Measurements from ENCODE around the gene KCNG3. TPM values are rescaled to one million over a fixed set of nuclear protein-coding genes. Genes with fewer than 3 reads are reported as not detected.
A peak's percentile ranks its signal among the peaks of the same experiment; 100 is the strongest.

Gene KCNG3
- total and polyA plus RNA-seq, 2 of the 13 experiments (the other 11 are each of a cell fraction or from before 2014, with no cell fraction given): 2.8 to 4.8 TPM

GRCh38 chr2:42494355-42495233 is 812 bp upstream of the KCNG3 start (continued):
- TF ChIP-seq FOSL1 (CRISPR knock-in tag; IDR thresholded peaks at IDR 0.05; ENCODE audit: borderline replicate concordance) (no peak), MED1 (CRISPR knock-in tag; IDR thresholded peaks at IDR 0.05) (peak; percentile 45; the same call in 1 of the 2 replicates), JUN (CRISPR knock-in tag; IDR thresholded peaks at IDR 0.05) (peak; percentile 42; the same call in 1 of the 2 replicates), ZSCAN21 (CRISPR knock-in tag; IDR thresholded peaks at IDR 0.05; ENCODE audit: borderline replicate concordance) (no peak), ZNF567 (CRISPR knock-in tag; IDR thresholded peaks at IDR 0.05; ENCODE audit: borderline replicate concordance) (no peak), KDM6A (CRISPR knock-in tag; IDR thresholded peaks at IDR 0.05; ENCODE audit: low read depth) (no peak), PRPF4 (IDR thresholded peaks at IDR 0.05; ENCODE audit: low read depth, low read length, poor library complexity, severe bottlenecking) (no peak), KLF16 (CRISPR knock-in tag; IDR thresholded peaks at IDR 0.05) (peak; percentile 1 to 33; a peak in 1 of 4 replicates), ZNF503 (CRISPR knock-in tag; IDR thresholded peaks at IDR 0.05) (no peak), TRAFD1 (CRISPR knock-in tag; IDR thresholded peaks at IDR 0.05; ENCODE audit: borderline replicate concordance) (no peak), NONO (IDR thresholded peaks at IDR 0.05) (no peak), NONO (CRISPR knock-in tag; conservative IDR thresholded peaks at IDR 0.05) (no peak; the same call in 1 of the 2 replicates), EED (CRISPR knock-in tag; IDR thresholded peaks at IDR 0.05) (peak; percentile 26; the same call in 1 of the 2 replicates), NR0B2 (CRISPR knock-in tag; IDR thresholded peaks at IDR 0.05) (no peak), AKAP8 (CRISPR knock-in tag; IDR thresholded peaks at IDR 0.05) (0 out of 2 replicates have a peak, but pooled peaks have one; percentile 1), PPARG (CRISPR knock-in tag; conservative IDR thresholded peaks at IDR 0.05) (peak; percentile 53), ZNF205 (CRISPR knock-in tag; IDR thresholded peaks at IDR 0.05) (no peak; the same call in 1 of the 2 replicates), ASH2L (IDR thresholded peaks at IDR 0.05; ENCODE audit: insufficient read length, low read depth, low read length) (peak; percentile 91), ZNF263 (CRISPR knock-in tag; IDR thresholded peaks at IDR 0.05) (no peak; the same call in 1 of the 2 replicates), ZBTB49 (CRISPR knock-in tag; IDR thresholded peaks at IDR 0.05; ENCODE audit: borderline replicate concordance) (no peak), SRF (IDR thresholded peaks at IDR 0.05; ENCODE audit: low read depth, low read length) (no peak)
